Common myeloid progenitor, CD34-positive (primary cell): ENCODE data around the gene CYP51A1. TPM values are rescaled to one million over a fixed set of nuclear protein-coding genes. Genes with fewer than 3 reads are reported as not detected.
A peak's percentile ranks its signal among the peaks of the same experiment; 100 is the strongest.
"Not testable (repeated sequence)": the region's sequence is repeated elsewhere in the genome, so short reads cannot be mapped to it uniquely, and the experiment has no call there.

Experiments used
- CTCF ChIA-PET: fragments of 350-600 bp; sonication (Branson Sonifier 250); formaldehyde crosslinking; loops from one replicate; lab custom pipeline; 2021; ENCODE audit warnings: antibody characterized with exemption; lab: Charles Lee
- POLR2A ChIA-PET: fragments of 350-600 bp; sonication (Branson Sonifier 250); formaldehyde crosslinking; loops from one replicate; lab custom pipeline; 2021; ENCODE audit warnings: antibody characterized with exemption; lab: Charles Lee
- DNase-seq, 3 donors: peaks; one replicate each; pipeline versions ENCODE4 v3.0.0 to v3.0.0-alpha.2; 2013
- H3K27ac ChIP-seq, 2 experiments: 1 replicate in 1 of 2; 2 replicates in 1 of 2; pipeline ENCODE4 v1.7.0; 2013; ENCODE audit warnings: inconsistent platforms in 2 of 2, low read length in 2 of 2, mild to moderate bottlenecking in 2 of 2, low read depth in 1 of 2, moderate library complexity in 1 of 2; ENCODE audit not compliant: severe bottlenecking in 2 of 2, insufficient read depth in 1 of 2, poor library complexity in 1 of 2
- H3K27me3 ChIP-seq, 5 experiments: replicated peaks in 2 of 5; 1 replicate in 3 of 5; 2 replicates in 2 of 5; pipeline versions ENCODE4 v1.6.1 to v1.7.0; 2013; ENCODE audit warnings: low read length in 4 of 5, mild to moderate bottlenecking in 2 of 5, moderate library complexity in 2 of 5, inconsistent platforms in 1 of 5; ENCODE audit not compliant: insufficient read depth in 5 of 5, control insufficient read depth in 4 of 5
- H3K36me3 ChIP-seq, 4 experiments: 1 replicate in 2 of 4; 2 replicates in 2 of 4; pipeline versions ENCODE4 v1.6.1 to v1.7.0; 2013; ENCODE audit warnings: low read length in 3 of 4, control low read depth in 1 of 4, mild to moderate bottlenecking in 1 of 4; ENCODE audit not compliant: control insufficient read depth in 4 of 4, insufficient read depth in 4 of 4
- H3K4me1 ChIP-seq, 4 experiments: 1 replicate in 3 of 4; 2 replicates in 1 of 4; pipeline versions ENCODE4 v1.6.1 to v1.7.1; 2013; ENCODE audit warnings: low read length in 3 of 4, mild to moderate bottlenecking in 3 of 4, control low read depth in 1 of 4, inconsistent platforms in 1 of 4, moderate library complexity in 1 of 4; ENCODE audit not compliant: control insufficient read depth in 4 of 4, insufficient read depth in 4 of 4; ENCODE audit errors: control extremely low read depth in 1 of 4
- H3K4me3 ChIP-seq, 7 experiments: 1 replicate in 4 of 7; 2 replicates in 3 of 7; pipeline versions ENCODE4 v1.5.1 to v1.7.0; 2013; ENCODE audit warnings: mild to moderate bottlenecking in 7 of 7, low read length in 6 of 7, moderate library complexity in 6 of 7, inconsistent platforms in 2 of 7, low read depth in 2 of 7, control low read depth in 1 of 7; ENCODE audit not compliant: insufficient read depth in 4 of 7, control insufficient read depth in 1 of 7; ENCODE audit errors: extremely low read depth in 1 of 7
- H3K9me3 ChIP-seq, 5 experiments: 1 replicate in 4 of 5; 2 replicates in 1 of 5; pipeline versions ENCODE4 v1.6.1 to v1.7.1; 2013; ENCODE audit warnings: low read length in 4 of 5, mild to moderate bottlenecking in 2 of 5, inconsistent platforms in 1 of 5, low read depth in 1 of 5, moderate library complexity in 1 of 5; ENCODE audit not compliant: control insufficient read depth in 4 of 5, insufficient read depth in 2 of 5; ENCODE audit errors: control extremely low read depth in 1 of 5
- whole genome bisulfite sequencing: methylation state at CpG from one replicate; pipeline ENCODE4 v1.1.5; 2013; ENCODE audit not compliant: insufficient coverage; 5-methylcytosine and 5-hydroxymethylcytosine counted together
- polyA plus RNA-seq: library from polyadenylated mRNA; unstranded; fragments of 120-200 nt; gene quantifications from one replicate; pipeline ENCODE4 v1.2.1, GENCODE V29; 2013

Gene CYP51A1
- 38.2 TPM for polyA plus RNA-seq

- 0% methylated on average over 66 of the region's 73 CpGs for WGBS
- DNase-seq, result peak; percentile 94 to 98 (median 97)
- CTCF ChIA-PET, result interaction anchor here (0.9 to 1.3 kb wide), 2 partner anchors 40 to 312 kb away, joined by 3 read pairs; partner anchors contain the start of gene GATAD1
These were observed at the start of gene CYP51A1 for GRCh38 chr7:92134271-92135051. Gene CYP51A1, minus strand, starts transcription at chr7:92134477. Its CDS starts 113 bp downstream, at chr7:92134364.

GRCh38 chr7:92178928-92179924 is 44.9 kb upstream of the CYP51A1 start, which contains the start of gene LRRD1:
Gene LRRD1, minus strand, starts transcription at chr7:92179142. Its CDS starts 13,940 bp downstream, at chr7:92165202.
- Histone ChIP-seq H3K27ac (peak within 1 kb of the TSS; percentile 15 to 64), H3K9me3 (no peaks in the 10 kb centered on the region), H3K36me3 (no peaks in the 10 kb centered on the region), H3K4me3 (peak within 1 kb of the TSS; percentile 61 to 88 (median 69)), H3K27me3 (no peaks in the 10 kb centered on the region), H3K4me1 (peaks cover 0 to 9% (median 6%) of the 10 kb centered on the region in 4 experiments)
- 2% methylated on average over 48 of the region's 60 CpGs for WGBS
- DNase-seq, result peak; percentile 87 to 93 (median 88)
- ChIA-PET CTCF (interaction anchor here (1.0 to 1.6 kb wide), 5 partner anchors 11 to 53 kb away, joined by 3 to 4 read pairs (median 4); no protein-coding TSS in a partner anchor), POLR2A (no interaction called here)

More at GRCh38 chr7:92134271-92135051, at the start of gene CYP51A1:
- H3K4me3 ChIP-seq, result peak within 1 kb of the TSS; percentile 60 to 94 (median 80)
- peaks cover 0 to 20% (median 10%) of the 10 kb centered on the region in 4 experiments for H3K36me3 ChIP-seq
- POLR2A ChIA-PET, result interaction anchor here (0.9 to 1.2 kb wide), 6 partner anchors 9 to 313 kb away, joined by 3 to 6 read pairs (median 4); partner anchors contain the start of genes AKAP9 and GATAD1
- peaks cover 3 to 30% (median 16%) of the 10 kb centered on the region in 4 experiments for H3K4me1 ChIP-seq
- H3K9me3 ChIP-seq, result peaks cover 0 to 3% (median 0%) of the 10 kb centered on the region in 5 experiments
- peak within 1 kb of the TSS; percentile 94 to 98 for H3K27ac ChIP-seq
- H3K27me3 ChIP-seq, result no peaks in the 10 kb centered on the region

GRCh38 chr7:92177362-92177761 is 43.1 kb upstream of the CYP51A1 start:
- no peak overlapping the region for H3K4me3 ChIP-seq
- DNase-seq, result peak in 2 of 3 donors; percentile 13 to 25
- peaks cover 0 to 9% (median 6%) of the 10 kb centered on the region in 4 experiments for H3K4me1 ChIP-seq
- POLR2A ChIA-PET, result no interaction called here
- H3K36me3 ChIP-seq, result no peaks in the 10 kb centered on the region
- H3K9me3 ChIP-seq, result no peaks in the 10 kb centered on the region
- H3K27ac ChIP-seq, result no peak overlapping the region
- no peaks in the 10 kb centered on the region for H3K27me3 ChIP-seq
- CTCF ChIA-PET, result interaction anchor here (0.8 to 1.0 kb wide), 2 partner anchors 17 to 117 kb away, joined by 3 read pairs; no protein-coding TSS in a partner anchor

GRCh38 chr7:92169529-92169928 is 35.3 kb upstream of the CYP51A1 start:
- H3K9me3 ChIP-seq, H3K27ac ChIP-seq, CTCF ChIA-PET, H3K4me1 ChIP-seq, H3K4me3 ChIP-seq, H3K27me3 ChIP-seq, DNase-seq, H3K36me3 ChIP-seq: not testable (repeated sequence)
- POLR2A ChIA-PET, result interaction anchor here (0.7 kb wide), 1 partner anchor 785 kb away, joined by 3 read pairs; no protein-coding TSS in a partner anchor
- 100% methylated on average over 2 of the region's 2 CpGs for WGBS

- H3K27me3 ChIP-seq, result no peaks in the 10 kb centered on the region
- no peak overlapping the region for H3K27ac ChIP-seq
- no peaks in the 10 kb centered on the region for H3K4me1 ChIP-seq
- 100% methylated on average over 1 of the region's 1 CpG for WGBS
- H3K36me3 ChIP-seq, result no peaks in the 10 kb centered on the region
- ChIA-PET POLR2A (no interaction called here), CTCF (interaction anchor here (1.7 kb wide), 1 partner anchor 18 kb away, joined by 4 read pairs; the partner anchor contains the start of gene LRRD1)
- DNase-seq, result no peak
- H3K4me3 ChIP-seq, result no peak overlapping the region
- peaks cover 0 to 1% (median 0%) of the 10 kb centered on the region in 5 experiments for H3K9me3 ChIP-seq
These were observed 27.0 kb upstream of the CYP51A1 start for GRCh38 chr7:92161271-92161670.

DNA sequence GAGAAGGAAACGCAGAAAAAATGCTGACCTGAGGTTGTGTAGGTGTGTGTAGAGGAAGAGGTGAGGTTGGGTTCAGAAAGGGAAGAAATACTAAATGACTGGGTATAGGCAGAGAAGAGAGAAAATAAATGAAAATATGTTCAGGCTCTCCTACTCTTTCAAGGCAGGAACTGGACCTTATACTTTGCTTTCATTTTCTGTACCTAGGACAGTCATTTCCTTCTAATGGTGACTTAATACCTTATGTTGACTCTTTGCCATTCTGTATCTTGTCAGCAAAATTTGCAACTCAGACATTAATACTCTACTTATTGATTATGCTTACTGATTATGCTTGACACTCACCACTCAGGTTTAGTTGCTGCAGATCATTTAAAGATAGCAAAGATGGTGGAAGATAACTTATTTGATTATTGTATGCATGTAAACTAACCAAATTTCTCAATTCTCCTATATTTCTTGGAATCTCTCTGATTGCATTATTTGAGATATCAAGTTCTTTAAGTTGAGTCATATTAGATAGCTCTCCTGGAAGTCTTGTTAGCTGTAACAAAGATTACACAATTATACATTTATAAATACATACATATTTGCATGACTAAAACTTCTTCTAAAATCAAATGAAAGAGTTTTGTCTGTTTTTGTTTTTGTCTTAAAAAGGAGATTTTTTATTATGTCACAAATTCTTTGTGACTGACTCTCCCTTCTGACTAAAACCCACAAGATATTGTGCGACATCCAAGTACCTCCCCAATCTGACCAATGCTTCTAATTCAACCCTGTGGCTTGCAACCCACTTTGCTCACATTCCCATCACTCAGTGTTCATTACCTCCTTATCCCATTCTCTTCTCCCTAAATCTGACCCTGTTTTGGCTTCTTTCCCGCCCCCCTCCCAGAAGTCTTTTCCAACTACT is 24.6 kb upstream of the CYP51A1 start:
- WGBS, result 90% methylated on average over 2 of the region's 3 CpGs
- H3K4me3 ChIP-seq, result no peak overlapping the region
- H3K27me3 ChIP-seq, result no peaks in the 10 kb centered on the region
- H3K4me1 ChIP-seq, result no peaks in the 10 kb centered on the region
- DNase-seq, result no peak
- peaks cover 0 to 1% (median 0%) of the 10 kb centered on the region in 5 experiments for H3K9me3 ChIP-seq
- ChIA-PET POLR2A (no interaction called here), CTCF (no interaction called here)
- H3K27ac ChIP-seq, result no peak overlapping the region
- no peaks in the 10 kb centered on the region for H3K36me3 ChIP-seq
